Neural crest cell (in vitro differentiated cells): ENCODE data around the gene SNW1. TPM values are rescaled to one million over a fixed set of nuclear protein-coding genes. Genes with fewer than 3 reads are reported as not detected.

Experiments used
- DNase-seq: peaks from one replicate; pipeline ENCODE4 v3.0.0; 2021; ENCODE audit warnings: low read depth, mixed read lengths, low spot score
- H3K27ac Mint-ChIP-seq: one replicate; pipeline ENCODE4 v1.8.0; 2021; ENCODE audit warnings: mild to moderate bottlenecking, mixed read lengths; ENCODE audit not compliant: unreplicated experiment
- H3K27me3 Mint-ChIP-seq: 2 replicates; pipeline ENCODE4 v1.8.0; 2021; ENCODE audit warnings: low read depth, mild to moderate bottlenecking, mixed read lengths
- H3K36me3 Mint-ChIP-seq: 2 replicates; pipeline ENCODE4 v1.8.0; 2021; ENCODE audit warnings: low read depth, mild to moderate bottlenecking, mixed read lengths
- H3K4me1 Mint-ChIP-seq: 2 replicates; pipeline ENCODE4 v1.8.0; 2021; ENCODE audit warnings: mixed read lengths
- H3K4me3 Mint-ChIP-seq: one replicate; pipeline ENCODE4 v1.8.0; 2021; ENCODE audit warnings: mild to moderate bottlenecking, mixed read lengths
- H3K9me3 Mint-ChIP-seq: 2 replicates; pipeline ENCODE4 v1.8.0; 2021; ENCODE audit warnings: mixed read lengths
- total RNA-seq: library from RNA; stranded (reverse); gene quantifications from 2 replicates; pipeline ENCODE4 v1.2.1, GENCODE V29; 2021
- TF ChIP-seq, protein P1 (sequence below): fragments of 200-600 bp; sonication (generic); conservative IDR thresholded peaks from 2 replicates; pipeline ENCODE4 v1.5.0; 2021; ENCODE audit warnings: antibody characterized with exemption, mild to moderate bottlenecking

Gene SNW1
- total RNA-seq, 1 donor from 2014 or later: 104 TPM

DNA sequence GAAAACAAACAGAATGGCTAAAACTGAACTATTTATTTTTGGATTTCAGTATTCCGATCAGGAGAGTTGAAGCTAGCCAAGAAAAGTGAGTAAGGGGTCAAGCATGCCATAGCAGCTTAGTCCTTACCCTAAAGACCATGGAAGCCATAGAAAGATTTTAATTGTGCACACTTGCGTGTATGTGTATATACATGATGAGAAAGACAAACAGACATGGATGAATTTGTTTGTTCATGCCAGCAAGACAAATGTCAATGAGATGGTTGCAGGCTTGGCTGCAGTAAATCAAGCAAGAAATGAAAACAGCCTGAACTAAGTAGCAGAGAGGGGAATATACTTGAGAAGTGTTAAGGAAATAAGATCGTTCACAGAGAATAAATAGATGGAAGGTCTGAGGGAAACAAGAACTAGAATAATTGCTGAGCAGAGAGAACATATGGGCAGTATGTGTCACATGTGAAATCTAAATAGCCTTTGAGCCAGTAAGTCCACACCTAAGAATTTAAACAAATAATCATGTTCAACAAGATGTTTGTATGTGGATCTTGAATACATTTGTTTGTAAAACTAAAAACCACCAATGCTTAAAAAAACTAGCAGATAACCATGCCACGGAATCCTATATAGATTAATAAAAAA, 14.8 kb downstream of the SNW1 start:
- H3K36me3 Mint-ChIP-seq: peaks cover 31% of the 10 kb centered on the region
- no peak for DNase-seq
- TF ChIP-seq, protein P1, sequence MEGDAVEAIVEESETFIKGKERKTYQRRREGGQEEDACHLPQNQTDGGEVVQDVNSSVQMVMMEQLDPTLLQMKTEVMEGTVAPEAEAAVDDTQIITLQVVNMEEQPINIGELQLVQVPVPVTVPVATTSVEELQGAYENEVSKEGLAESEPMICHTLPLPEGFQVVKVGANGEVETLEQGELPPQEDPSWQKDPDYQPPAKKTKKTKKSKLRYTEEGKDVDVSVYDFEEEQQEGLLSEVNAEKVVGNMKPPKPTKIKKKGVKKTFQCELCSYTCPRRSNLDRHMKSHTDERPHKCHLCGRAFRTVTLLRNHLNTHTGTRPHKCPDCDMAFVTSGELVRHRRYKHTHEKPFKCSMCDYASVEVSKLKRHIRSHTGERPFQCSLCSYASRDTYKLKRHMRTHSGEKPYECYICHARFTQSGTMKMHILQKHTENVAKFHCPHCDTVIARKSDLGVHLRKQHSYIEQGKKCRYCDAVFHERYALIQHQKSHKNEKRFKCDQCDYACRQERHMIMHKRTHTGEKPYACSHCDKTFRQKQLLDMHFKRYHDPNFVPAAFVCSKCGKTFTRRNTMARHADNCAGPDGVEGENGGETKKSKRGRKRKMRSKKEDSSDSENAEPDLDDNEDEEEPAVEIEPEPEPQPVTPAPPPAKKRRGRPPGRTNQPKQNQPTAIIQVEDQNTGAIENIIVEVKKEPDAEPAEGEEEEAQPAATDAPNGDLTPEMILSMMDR: no peak
- no peaks in the 10 kb centered on the region for H3K27me3 Mint-ChIP-seq
- no peaks in the 10 kb centered on the region for H3K9me3 Mint-ChIP-seq
- no peak overlapping the region for H3K4me3 Mint-ChIP-seq
- H3K4me1 Mint-ChIP-seq: no peaks in the 10 kb centered on the region
- no peak overlapping the region for H3K27ac Mint-ChIP-seq

DNA sequence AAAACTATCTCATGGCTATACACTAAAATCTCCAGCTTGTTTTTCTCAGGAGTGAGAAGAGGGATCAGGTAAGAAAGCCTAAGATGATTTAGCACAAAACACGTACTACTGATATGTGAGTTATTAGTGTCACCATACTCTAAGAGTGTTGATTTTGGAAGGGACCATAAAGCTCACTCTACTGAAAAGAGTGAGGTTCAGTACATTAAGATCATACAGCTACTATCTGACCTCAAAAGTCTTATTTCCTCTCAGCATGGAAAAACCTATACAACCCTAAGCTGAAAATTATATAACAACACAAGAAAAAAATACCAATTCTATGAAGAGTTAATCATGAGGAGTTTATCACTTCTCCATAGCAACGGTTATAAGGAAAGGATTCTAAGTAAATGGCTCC, 19.5 kb downstream of the SNW1 start:
- peaks cover 17% of the 10 kb centered on the region for H3K36me3 Mint-ChIP-seq
- no peaks in the 10 kb centered on the region for H3K9me3 Mint-ChIP-seq
- H3K27me3 Mint-ChIP-seq: no peaks in the 10 kb centered on the region
- H3K4me1 Mint-ChIP-seq: no peaks in the 10 kb centered on the region
- H3K27ac Mint-ChIP-seq: no peak overlapping the region
- TF ChIP-seq, protein P1: no peak
- no peak overlapping the region for H3K4me3 Mint-ChIP-seq
- no peak for DNase-seq

DNA sequence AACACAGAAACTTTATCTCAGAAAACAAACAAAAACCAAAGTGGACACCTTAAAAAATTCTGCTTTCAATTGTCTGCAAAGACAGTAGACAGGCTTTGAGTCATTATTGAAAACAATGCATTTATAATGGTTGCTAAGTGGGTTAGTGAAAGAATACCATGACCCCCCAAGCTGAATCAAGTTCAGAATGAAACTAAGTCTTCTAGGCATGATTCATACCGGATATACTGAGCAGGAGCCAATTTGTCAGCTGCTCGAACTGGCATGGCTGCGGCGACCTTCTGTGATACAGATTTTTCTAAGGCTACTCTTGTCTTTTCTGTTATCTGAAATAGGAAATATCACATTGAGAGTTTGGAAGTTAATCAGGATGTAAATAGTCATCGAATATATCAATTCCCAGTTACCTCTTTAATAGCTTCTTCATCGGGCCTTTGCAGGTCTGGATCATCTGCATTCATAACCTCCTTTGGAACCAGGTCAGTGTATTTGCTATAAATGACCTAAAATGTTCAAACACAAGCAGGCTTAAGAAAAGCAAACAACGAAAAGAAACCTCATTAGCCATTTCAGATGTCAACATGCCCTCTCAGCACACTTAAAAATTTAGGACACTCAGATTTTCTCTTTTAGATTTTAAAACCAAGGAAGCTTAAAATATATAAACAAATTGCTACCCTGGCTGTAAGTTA, 22.3 kb downstream of the SNW1 start:
- H3K4me1 Mint-ChIP-seq: no peaks in the 10 kb centered on the region
- no peaks in the 10 kb centered on the region for H3K27me3 Mint-ChIP-seq
- peaks cover 11% of the 10 kb centered on the region for H3K36me3 Mint-ChIP-seq
- H3K9me3 Mint-ChIP-seq: no peaks in the 10 kb centered on the region
- no peak overlapping the region for H3K27ac Mint-ChIP-seq
- TF ChIP-seq, protein P1: no peak
- DNase-seq: no peak
- H3K4me3 Mint-ChIP-seq: no peak overlapping the region

DNA sequence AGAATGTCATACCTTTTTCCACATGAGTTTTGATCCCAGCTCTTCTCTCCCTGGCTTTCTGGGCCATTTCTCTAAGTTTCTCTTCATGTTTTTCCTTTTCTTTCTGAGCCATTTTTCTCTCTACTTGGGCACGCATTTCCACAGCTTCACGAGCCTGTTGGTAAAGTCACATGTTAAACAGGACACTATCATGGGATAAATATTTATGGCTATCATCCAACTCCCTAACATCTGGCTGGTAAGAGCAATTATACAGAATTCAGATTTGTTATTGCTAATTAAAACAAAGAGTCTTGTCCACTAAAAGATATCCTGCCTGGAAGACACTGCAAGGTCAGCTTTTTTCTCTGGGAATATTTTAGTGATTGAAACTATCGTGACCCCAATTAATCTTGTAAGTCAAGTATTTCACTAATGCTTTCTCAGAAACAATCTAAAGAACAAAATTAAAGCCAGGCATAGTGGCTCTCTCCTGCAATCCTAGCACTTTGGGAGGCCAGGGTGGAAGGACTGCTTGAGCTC, 29.9 kb downstream of the SNW1 start:
- H3K27ac Mint-ChIP-seq: no peak overlapping the region
- no peaks in the 10 kb centered on the region for H3K27me3 Mint-ChIP-seq
- no peaks in the 10 kb centered on the region for H3K4me1 Mint-ChIP-seq
- DNase-seq: no peak
- H3K36me3 Mint-ChIP-seq: peaks cover 18% of the 10 kb centered on the region
- TF ChIP-seq, protein P1: no peak
- no peak overlapping the region for H3K4me3 Mint-ChIP-seq
- H3K9me3 Mint-ChIP-seq: no peaks in the 10 kb centered on the region

DNA sequence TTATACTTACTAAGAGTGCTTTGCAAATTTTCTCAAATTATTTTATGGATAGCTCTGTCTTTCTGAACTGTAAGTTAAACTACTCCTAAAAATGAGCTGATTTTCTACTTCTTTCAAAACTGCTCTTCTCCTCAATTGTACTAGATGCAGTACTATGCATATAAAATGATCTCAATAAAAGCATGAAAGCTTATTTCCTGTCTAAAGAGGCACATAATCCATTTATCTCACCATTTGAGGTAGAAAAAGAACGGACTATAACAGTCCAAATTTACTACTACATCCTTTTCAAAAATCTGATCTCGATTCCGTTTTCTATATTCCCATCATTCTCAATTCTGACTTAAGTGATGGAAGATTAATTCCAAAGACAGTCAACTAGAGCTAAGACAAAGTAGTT, 38.7 kb downstream of the SNW1 start:
- no peak overlapping the region for H3K27ac Mint-ChIP-seq
- no peak overlapping the region for H3K4me3 Mint-ChIP-seq
- no peaks in the 10 kb centered on the region for H3K9me3 Mint-ChIP-seq
- no peak for DNase-seq
- TF ChIP-seq, protein P1: no peak
- no peaks in the 10 kb centered on the region for H3K27me3 Mint-ChIP-seq
- H3K36me3 Mint-ChIP-seq: peaks cover 35% of the 10 kb centered on the region
- H3K4me1 Mint-ChIP-seq: no peaks in the 10 kb centered on the region
